Pancreas (tissue), 10 donors: ENCODE measurements around the gene CDKAL1. TPM values are rescaled to one million over a fixed set of nuclear protein-coding genes. Genes with fewer than 3 reads are reported as not detected.

Experiments
- ATAC-seq, 4 donors: fragments of 200-7000 bp; cut with Tn5 transposase; one replicate each; pipeline versions ENCODE4 v1.8.0 to v1.9.1; 2020; ENCODE audit warnings: mild to moderate bottlenecking in 4 of 4, moderate library complexity in 4 of 4
- DNase-seq, 6 donors: peaks; one replicate each; pipeline ENCODE4 v3.0.0-alpha.2; 2020
- FAIRE-seq: peaks from 2 replicates; lab custom pipeline; 2012; peaks lifted over from hg19 to GRCh38; lab: Jason Lieb, UNC
- H3K27ac ChIP-seq, 4 donors: fragments of 200-600 bp; sonication (generic); 1 replicate in 3 of 4; 2 replicates in 1 of 4; pipeline versions ENCODE4 v1.5.0 to v1.8.0; 2020
- H3K27me3 ChIP-seq, 4 donors: fragments of 200-600 bp; one replicate each; pipeline ENCODE4 v1.8.0; 2021
- H3K36me3 ChIP-seq, 3 donors: fragments of 200-600 bp; sonication (generic) in 1 of 3; one replicate each; pipeline versions ENCODE4 v1.5.0 to v1.8.0; 2020 to 2021
- H3K4me1 ChIP-seq, 3 donors: fragments of 200-600 bp; one replicate each; pipeline ENCODE4 v1.8.0; 2021
- H3K4me3 ChIP-seq, 4 donors: fragments of 200-600 bp; sonication (generic) in 2 of 4; one replicate each; pipeline versions ENCODE4 v1.5.0 to v1.8.0; 2020 to 2021
- H3K9me3 ChIP-seq, 4 donors: fragments of 200-600 bp; one replicate each; pipeline ENCODE4 v1.8.0; 2021
- CTCF ChIP-seq, 4 donors: fragments of 200-600 bp; sonication (generic) in 3 of 4; IDR thresholded peaks; one replicate each; pipeline versions ENCODE4 v1.5.0 to v1.8.0; 2021; ENCODE audit warnings: antibody characterized with exemption in 4 of 4
- WGBS, 2 donors: extraction: QIAGEN DNeasy Blood & Tissue Kit; methylation state at CpG; one replicate each; pipeline ENCODE4 v1.1.7; 2013; 5-methylcytosine and 5-hydroxymethylcytosine counted together
- intact Hi-C, 3 donors: fragments of 100-400 bp; cut with DNase I; formaldehyde crosslinking; loops; one replicate each; pipeline versions ENCODE4 v1.11.1 to v1.14.2; 2022
- polyA plus RNA-seq, 2 donors: library from polyadenylated mRNA; stranded (reverse); fragments of 200-250 nt; gene quantifications; one replicate each; pipeline ENCODE4 v1.2.3, GENCODE V29; 2013
- total RNA-seq, 6 donors: library from RNA; stranded (reverse); fragmentation: NEBNext Ultra II Directional in 4 of 6; extraction: Animal tissue kit (Norgen Biotek cat#: 25700) in 4 of 6; gene quantifications; one replicate each; pipeline versions ENCODE4 v1.2.1 to v1.2.4, GENCODE V29; 2021 to 2023
- donor health status: healthy with polysubstance abuse.
- donor health status: DM: no; HTN: no; CAD: no; lungs with moderate emphysema.
- donor health status: DM: no; HTN: no; CAD: no.
- donor health status: control.
- donor health status: control.
- donor health status: Bipolar disorder and iron deficiency.
- donor health status: DM: yes; HTN: yes; CAD: no.
- donor health status: DM: no; HTN: no; CAD: no.
- donor health status: DM: no; HTN: no; CAD: no.
- donor health status: DM: yes; HTN: yes; CAD: no.

Gene CDKAL1
- total and polyA plus RNA-seq, 8 donors: 3.3 to 11.7 (median 8.2) TPM

- H3K9me3 ChIP-seq: no peaks in the 10 kb centered on the region
- DNase-seq (no peak), FAIRE-seq (no peak), ATAC-seq (peak in 1 of 4 donors; percentile 18)
- no peak overlapping the region for H3K4me3 ChIP-seq
- WGBS, 2 donors: 74 to 76% methylated on average over 2 of the region's 2 CpGs
- H3K27me3 ChIP-seq: no peaks in the 10 kb centered on the region
- no peak overlapping the region for H3K27ac ChIP-seq
- peaks cover 0 to 4% (median 0%) of the 10 kb centered on the region in 3 donors for H3K4me1 ChIP-seq
- no peaks in the 10 kb centered on the region for H3K36me3 ChIP-seq
- TF ChIP-seq CTCF (IDR thresholded peaks at IDR 0.05): no peak
- intact Hi-C loops: no loop called here
Measured at GRCh38 chr6:20840675-20841074, 306.4 kb downstream of the CDKAL1 start.

GRCh38 chr6:20841806-20842205 lies 307.5 kb downstream of the CDKAL1 start:
- peaks cover 0 to 4% (median 0%) of the 10 kb centered on the region in 3 donors for H3K4me1 ChIP-seq
- H3K36me3 ChIP-seq: no peaks in the 10 kb centered on the region
- FAIRE-seq: no peak
- no peak overlapping the region for H3K4me3 ChIP-seq
- no peaks in the 10 kb centered on the region for H3K27me3 ChIP-seq
- no peaks in the 10 kb centered on the region for H3K9me3 ChIP-seq
- ATAC-seq: no peak
- intact Hi-C loops: no loop called here
- H3K27ac ChIP-seq: no peak overlapping the region
- TF ChIP-seq CTCF (IDR thresholded peaks at IDR 0.05): no peak
- no peak for DNase-seq

- TF ChIP-seq CTCF (IDR thresholded peaks at IDR 0.05): no peak
- intact Hi-C loops: no loop called here
- no peak for DNase-seq
- Histone ChIP-seq H3K36me3 (no peaks in the 10 kb centered on the region), H3K27me3 (no peaks in the 10 kb centered on the region), H3K4me1 (peaks cover 0 to 4% (median 0%) of the 10 kb centered on the region in 3 donors), H3K27ac (no peak overlapping the region), H3K4me3 (no peak overlapping the region), H3K9me3 (no peaks in the 10 kb centered on the region)
- peak; percentile 60 for FAIRE-seq
- ATAC-seq: no peak
Measured at GRCh38 chr6:20845592-20845991, 311.3 kb downstream of the CDKAL1 start.

- Histone ChIP-seq H3K36me3 (no peaks in the 10 kb centered on the region), H3K27ac (no peak overlapping the region), H3K9me3 (no peaks in the 10 kb centered on the region), H3K4me3 (no peak overlapping the region), H3K4me1 (peaks cover 0 to 4% (median 0%) of the 10 kb centered on the region in 3 donors), H3K27me3 (no peaks in the 10 kb centered on the region)
- intact Hi-C loops: no loop called here
- TF ChIP-seq CTCF (IDR thresholded peaks at IDR 0.05): no peak
- DNase-seq (no peak), FAIRE-seq (no peak), ATAC-seq (peak in 1 of 4 donors; percentile 17)
- 54 to 55% methylated on average over 1 of the region's 1 CpG for WGBS, 2 donors
Measured at GRCh38 chr6:20846602-20847028, 312.4 kb downstream of the CDKAL1 start.

GRCh38 chr6:20847904-20848303 lies 313.6 kb downstream of the CDKAL1 start:
- H3K36me3 ChIP-seq: no peaks in the 10 kb centered on the region
- DNase-seq (no peak), FAIRE-seq (no peak), ATAC-seq (no peak)
- peaks cover 0 to 4% (median 0%) of the 10 kb centered on the region in 3 donors for H3K4me1 ChIP-seq
- intact Hi-C loops: no loop called here
- H3K9me3 ChIP-seq: no peaks in the 10 kb centered on the region
- H3K27me3 ChIP-seq: no peaks in the 10 kb centered on the region
- H3K4me3 ChIP-seq: no peak overlapping the region
- 72 to 81% methylated on average over 3 of the region's 3 CpGs for WGBS, 2 donors
- no peak overlapping the region for H3K27ac ChIP-seq
- TF ChIP-seq CTCF (IDR thresholded peaks at IDR 0.05): no peak
